ENCODE data around the gene KLB.
"Not testable (repeated sequence)": the region's sequence is repeated elsewhere in the genome, so short reads cannot be mapped to it uniquely, and the experiment has no call there.

KLB gene

GRCh38 chr4:39406763-39407583, at the start of gene KLB:
KLB (plus strand) TSS chr4:39406930; CDS start chr4:39406950, 20 bp downstream.
- DNase-seq: no peak

GRCh38 chr4:39357002-39357401, 49.7 kb upstream of the KLB start:
- DNase-seq: no peak

DNA sequence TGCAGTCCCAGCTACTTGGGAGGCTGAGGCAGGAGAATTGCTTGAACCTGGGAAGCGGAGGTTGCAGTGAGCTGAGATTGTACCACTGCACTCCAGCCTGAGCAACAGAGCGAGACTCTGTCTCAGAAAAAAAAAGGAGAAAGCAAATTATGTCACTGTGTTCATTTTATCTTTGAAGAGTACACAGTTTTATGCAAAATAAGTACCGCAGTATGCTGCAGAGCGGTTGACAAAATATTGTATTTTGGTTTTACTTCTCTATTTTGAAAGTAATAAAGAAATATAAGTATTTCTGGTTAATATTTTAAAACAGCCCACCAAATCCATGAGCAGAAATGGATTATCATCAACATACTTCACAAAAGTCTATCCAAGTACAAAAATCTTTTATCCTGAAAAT, 46.1 kb upstream of the KLB start:
- not testable (repeated sequence) for DNase-seq

- DNase-seq: no peak
Observed at GRCh38 chr4:39362827-39363226, 43.9 kb upstream of the KLB start.

- no peak for DNase-seq
Observed at GRCh38 chr4:39363773-39364393, 42.8 kb upstream of the KLB start.

GRCh38 chr4:39365360-39365759, 41.4 kb upstream of the KLB start:
- peak; percentile 1 for DNase-seq

GRCh38 chr4:39365830-39366771, 40.6 kb upstream of the KLB start, which contains the start of gene RFC1:
RFC1 (minus strand) TSS chr4:39366362; CDS start chr4:39366241, 121 bp downstream.
- DNase-seq: peak; percentile 63

DNA sequence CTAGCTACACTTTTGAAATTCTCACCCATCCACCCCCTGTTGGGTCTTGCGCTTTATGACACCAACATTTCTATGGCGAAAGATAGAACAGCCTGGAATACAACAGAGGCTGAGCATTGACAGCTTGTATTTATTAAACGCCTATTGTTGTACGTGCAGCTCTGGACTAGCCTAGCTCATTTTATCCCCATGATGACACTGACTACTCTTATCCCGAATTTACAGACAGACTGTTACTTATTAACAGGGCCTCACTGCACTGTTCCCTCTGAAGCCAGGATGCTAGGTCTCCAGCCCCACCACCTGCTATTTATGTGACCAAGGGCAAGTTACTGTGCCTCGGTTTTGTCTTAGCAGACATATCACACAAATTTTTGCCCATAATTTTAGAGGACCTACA, 39.6 kb upstream of the KLB start:
- no peak for DNase-seq

GRCh38 chr4:39369301-39369700, 37.4 kb upstream of the KLB start:
- no peak for DNase-seq

DNA sequence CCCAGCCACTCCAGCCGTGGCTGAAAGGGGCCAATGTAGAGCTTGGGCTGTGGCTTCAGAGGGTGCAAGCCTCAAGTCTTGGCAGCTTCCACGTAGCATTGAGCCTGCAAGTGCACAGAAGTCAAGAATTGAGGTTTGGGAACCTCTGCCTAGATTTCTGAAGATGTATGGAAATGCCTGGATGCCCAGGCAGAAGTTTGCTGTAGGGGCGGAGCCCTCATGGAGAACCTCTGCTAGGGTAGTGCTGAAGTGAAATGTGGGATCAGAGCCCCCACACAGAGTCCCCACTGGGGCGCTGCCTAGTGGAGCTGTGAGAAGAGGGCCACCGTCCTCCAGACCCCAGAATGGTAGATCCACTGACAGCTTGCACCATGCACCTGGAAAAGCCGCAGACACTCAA, 35.5 kb upstream of the KLB start:
- not testable (repeated sequence) for DNase-seq

DNA sequence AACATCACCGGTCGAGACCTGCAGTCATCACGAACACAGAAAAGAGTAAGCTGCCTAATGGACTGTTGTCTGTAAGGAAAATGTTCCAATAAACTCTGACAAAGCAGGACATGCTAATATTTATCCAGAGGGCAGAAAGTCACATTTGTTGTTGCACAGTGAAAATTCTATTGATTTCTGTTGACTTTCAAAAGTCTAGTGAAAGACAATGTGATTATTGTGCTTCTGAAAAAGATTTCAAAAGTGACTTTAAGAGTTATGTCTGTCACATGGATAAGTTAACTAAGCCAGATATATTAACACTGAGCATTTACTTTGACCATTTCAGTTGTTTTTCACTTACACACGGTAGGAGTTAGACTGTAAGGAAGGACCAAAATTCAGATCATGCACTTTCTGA, 31.3 kb upstream of the KLB start:
- DNase-seq: no peak

DNA sequence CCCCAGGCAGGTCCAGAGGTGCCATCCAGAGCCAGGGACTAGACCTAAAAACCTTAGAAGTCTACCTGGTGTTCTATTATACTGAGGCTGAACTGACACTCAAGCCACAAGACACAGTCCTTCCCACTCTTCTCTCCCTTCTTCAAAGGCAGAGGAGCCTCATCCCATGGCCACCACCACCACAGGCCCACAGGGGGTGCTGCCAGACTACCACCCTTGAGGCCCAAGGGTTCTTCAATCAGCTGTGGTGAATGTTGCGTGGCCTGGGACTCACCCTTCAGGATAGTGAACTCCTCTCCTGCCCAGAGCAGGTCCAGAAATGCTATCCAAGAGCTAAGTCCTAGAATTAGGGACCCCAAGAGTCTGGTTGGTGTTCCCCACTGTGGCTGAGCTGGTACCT, 23.0 kb upstream of the KLB start:
- no peak for DNase-seq

- DNase-seq: no peak
Observed at GRCh38 chr4:39384563-39384962, 22.2 kb upstream of the KLB start.

GRCh38 chr4:39390603-39391002, 16.1 kb upstream of the KLB start:
- DNase-seq: no peak

GRCh38 chr4:39394706-39395105, 12.0 kb upstream of the KLB start:
- no peak for DNase-seq

DNA sequence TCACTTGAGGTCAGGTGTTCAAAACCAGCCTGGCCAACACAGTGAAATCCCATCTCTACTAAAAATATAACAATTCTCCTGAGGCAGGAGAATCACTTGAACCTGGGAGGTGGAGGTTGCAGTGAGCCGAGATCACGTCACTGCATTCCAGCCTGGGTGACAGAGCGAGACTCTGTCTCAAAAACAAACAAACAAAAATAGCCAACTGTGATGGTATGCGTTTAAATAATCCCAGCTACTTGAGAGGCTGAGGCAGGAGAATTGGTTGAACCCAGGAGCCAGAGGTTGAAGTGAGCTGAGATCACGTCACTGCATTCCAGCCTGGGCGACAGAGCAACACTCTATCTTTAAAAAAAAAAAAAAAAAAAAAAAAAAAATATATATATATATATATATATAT, 5.1 kb upstream of the KLB start:
- DNase-seq: not testable (repeated sequence)

DNA sequence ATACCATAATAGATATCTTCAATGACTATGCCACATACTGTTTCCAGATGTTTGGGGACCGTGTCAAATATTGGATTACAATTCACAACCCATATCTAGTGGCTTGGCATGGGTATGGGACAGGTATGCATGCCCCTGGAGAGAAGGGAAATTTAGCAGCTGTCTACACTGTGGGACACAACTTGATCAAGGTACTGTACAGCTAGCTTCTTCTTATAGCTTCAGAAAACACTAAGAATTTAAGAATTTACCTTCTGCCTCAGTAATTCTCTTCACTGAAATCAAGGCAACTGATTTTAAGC, 805 bp downstream of the KLB start:
- DNase-seq: peak; percentile 39

DNA sequence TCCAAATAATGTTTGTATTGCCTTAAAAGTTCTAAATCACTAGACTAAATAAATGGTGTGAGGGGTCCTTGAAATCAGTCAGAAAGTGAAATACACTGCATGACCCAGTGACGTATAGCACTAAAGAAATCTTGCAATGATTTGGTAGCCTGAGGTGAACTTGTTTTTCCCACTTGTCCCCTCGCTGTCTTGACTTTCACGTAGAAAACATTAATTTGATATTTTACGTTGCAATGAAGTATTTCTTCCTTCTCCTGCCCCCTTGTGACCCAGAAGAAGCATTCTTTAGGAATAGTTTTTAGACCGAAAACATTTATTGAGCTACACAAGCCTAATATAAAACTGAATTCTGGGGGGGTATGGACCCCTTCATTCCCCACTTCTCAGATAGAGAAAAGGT, 3.7 kb downstream of the KLB start:
- DNase-seq: no peak

DNA sequence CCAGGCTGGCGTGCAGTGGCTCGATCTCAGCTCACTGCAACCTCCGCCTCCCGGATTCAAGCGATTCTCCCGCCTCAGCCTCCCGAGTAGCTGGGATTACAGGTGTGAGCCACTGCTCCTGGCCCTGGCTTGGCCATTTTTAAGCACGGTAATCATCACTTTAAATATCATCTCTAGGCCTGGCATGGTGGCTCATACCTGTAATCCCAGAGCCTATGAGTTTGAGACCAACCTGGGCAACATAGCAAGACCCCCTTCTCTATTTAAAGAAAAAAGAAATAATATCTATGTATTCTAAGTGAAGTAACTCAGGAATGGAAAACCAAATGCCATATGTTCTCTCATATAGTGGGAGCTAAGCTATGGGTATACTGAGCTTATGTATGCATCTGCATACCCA, 4.8 kb downstream of the KLB start:
- DNase-seq: not testable (repeated sequence)

GRCh38 chr4:39415678-39416283, 9.1 kb downstream of the KLB start:
- no peak for DNase-seq

GRCh38 chr4:39422247-39422646, 15.5 kb downstream of the KLB start:
- no peak for DNase-seq

DNA sequence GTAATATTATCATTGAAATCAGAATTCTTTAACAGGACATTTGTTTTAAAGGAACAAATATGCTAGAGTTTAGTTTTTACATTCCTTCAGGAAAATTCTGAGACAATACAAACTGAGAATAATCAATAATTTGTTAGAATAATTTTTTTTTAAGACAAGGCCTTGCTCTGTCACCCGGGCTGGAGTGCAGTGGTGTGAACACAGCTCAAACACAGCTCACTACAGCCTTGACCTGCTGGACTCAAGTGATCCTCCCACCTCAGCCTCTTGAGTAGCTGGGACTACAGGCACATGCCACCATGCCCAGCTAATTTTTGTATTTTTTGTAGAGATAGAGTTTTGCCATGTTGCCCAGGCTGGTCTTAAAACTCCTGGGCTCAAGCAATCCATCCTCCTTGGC, 18.6 kb downstream of the KLB start:
- DNase-seq: not testable (repeated sequence)

DNA sequence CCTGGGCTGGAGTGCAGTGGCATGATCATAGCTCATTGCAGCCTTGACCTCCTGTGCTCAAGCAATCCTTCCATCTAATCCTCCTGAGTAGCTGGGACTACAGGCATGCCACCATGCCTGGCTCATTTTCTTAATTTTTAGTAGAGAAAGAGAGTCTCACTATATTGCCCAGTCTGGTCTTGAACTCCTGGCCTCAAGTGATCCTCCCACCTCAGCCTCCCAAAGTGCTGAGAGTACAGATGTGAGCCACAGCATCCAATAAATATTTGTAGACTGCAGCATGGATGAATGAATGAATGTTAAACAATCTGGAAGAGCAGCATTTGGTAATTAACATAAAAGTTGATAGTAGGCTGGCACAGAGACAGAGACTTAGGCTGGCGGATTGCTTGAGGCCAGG, 20.0 kb downstream of the KLB start:
- no peak for DNase-seq

Measured in NCI-H2171 treated with DMSO at 0.1 percent for 48 hours (cell line).